ENCODE measurements around the gene DNAJC9. TPM values are rescaled to one million over a fixed set of nuclear protein-coding genes. Genes with fewer than 3 reads are reported as not detected.

The DNAJC9 gene
- total RNA-seq (2014; rRNA removed; shearing (Covaris generic)) = 83.3 and 94.2 TPM in 2 replicates
- 63.0 and 64.9 TPM in 2 replicates for total RNA-seq (2022)
- Bru-seq, nascent RNA = percentile 96 among the genes with signal in this experiment
- percentile 98 among the genes with signal in this experiment for BruChase-seq, experiment 1, labeled RNA remaining after a 6-hour chase
- BruChase-seq, experiment 2, labeled RNA remaining after a 2-hour chase = percentile 99 among the genes with signal in this experiment
- long read RNA-seq, transcript DNAJC9-201 (5 exons, 3,032 nt) = major isoform, 206 of 289 reads
- long read RNA-seq, partial matches to known transcripts = 19 of 289 reads
- long read RNA-seq, other reads (novel, unspliced or antisense) = 64 of 289 reads

DNA sequence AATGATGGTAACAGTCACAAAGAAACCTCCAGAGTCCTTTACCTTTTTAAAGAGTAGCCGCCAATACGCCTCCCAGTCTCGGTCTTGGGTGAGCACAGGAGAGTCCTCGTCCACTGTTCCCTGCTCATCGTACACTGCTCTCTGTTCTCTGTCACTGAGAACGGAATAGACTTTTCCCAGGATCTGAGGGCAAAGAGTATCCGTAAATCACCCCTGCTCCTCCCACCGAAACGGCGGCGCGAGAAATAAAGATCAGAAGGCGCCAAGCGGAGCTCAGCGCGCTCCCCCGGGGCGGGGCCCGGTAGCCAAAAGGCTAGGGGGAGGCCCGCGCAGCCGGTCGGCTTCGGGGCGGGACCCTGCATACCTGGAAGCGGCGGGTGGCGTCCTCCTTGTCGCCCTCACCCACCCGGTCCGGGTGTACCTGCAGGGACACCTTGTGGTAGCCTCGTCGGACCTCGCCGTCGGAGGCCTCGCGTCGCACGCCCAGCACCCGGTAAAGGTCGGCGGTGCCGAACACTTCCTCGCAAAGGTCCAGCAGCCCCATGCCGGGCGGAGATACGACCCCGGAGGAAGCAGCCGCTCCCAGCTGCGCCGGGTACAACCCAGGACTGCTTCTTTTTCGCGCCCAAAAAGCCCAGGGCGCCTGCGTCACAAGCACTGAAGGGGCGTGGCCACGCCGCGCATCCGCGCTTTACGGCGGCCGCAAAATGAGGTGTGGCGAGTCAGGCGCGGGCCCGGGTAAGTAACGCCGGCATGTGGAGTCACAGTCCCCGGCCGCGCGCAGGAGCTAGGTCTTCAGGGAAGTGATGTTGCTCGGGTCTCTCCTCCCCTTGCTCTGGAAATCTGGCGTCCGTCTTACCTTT lies at the start of gene DNAJC9:
Gene DNAJC9, minus strand, starts transcription at position 610 of the 863 bp plus-strand sequence. Its CDS starts 66 bp downstream, at position 544.
- no peaks in the 10 kb centered on the region for H3K9me3 ChIP-seq (ENCODE audit: low read length)
- CTCF ChIA-PET (ENCODE audit: unreplicated experiment) = no interaction called here
- H3K27ac ChIP-seq (ENCODE audit: low read depth, low read length, poor library complexity, severe bottlenecking) = peak within 1 kb of the TSS; percentile 91
- TF ChIP-seq CTCF (conservative IDR thresholded peaks at IDR 0.05; ENCODE audit: low read length) (no peak), EZH2phosphoT487 (IDR thresholded peaks at IDR 0.05; ENCODE audit: borderline replicate concordance, low read depth, low read length) (no peak)
- H3K4me1 ChIP-seq (ENCODE audit: insufficient read depth, low read length, poor library complexity, severe bottlenecking) = peaks cover 58% of the 10 kb centered on the region
- no TSS peak for BruUV-seq (replicated peaks)
- no peaks in the 10 kb centered on the region for H3K9me2 ChIP-seq (ENCODE audit: insufficient read depth, low read length)
- peak within 1 kb of the TSS; percentile 94 for H3K4me3 ChIP-seq (ENCODE audit: low read depth, low read length, poor library complexity, severe bottlenecking)
- H3K36me3 ChIP-seq (ENCODE audit: insufficient read depth, low read length) = peaks cover 87% of the 10 kb centered on the region
- peak within 1 kb of the TSS; percentile 98 for H3K4me2 ChIP-seq (ENCODE audit: low read length)
- H2AFZ ChIP-seq (ENCODE audit: low read length) = peak within 1 kb of the TSS; percentile 28; the same call in 1 of the 2 replicates
- DNase-seq (ENCODE audit: low spot score) = peak; percentile 98
- POLR2A ChIA-PET = interaction anchor here (0.6 to 2.1 kb wide), 11 partner anchors 11 to 494 kb away, joined by 3 to 10 read pairs (median 3); partner anchors contain the start of genes P4HA1 and PPP3CB
- intact Hi-C loops (cut with micrococcal nuclease; ENCODE audit: unreplicated experiment) = loop anchor here (1.0 to 5.0 kb wide), 4 partner anchors 80 to 484 kb away; partner anchors contain the start of genes ECD, FAM149B1 and P4HA1
- peaks cover 90% of the 10 kb centered on the region for H3K79me2 ChIP-seq (ENCODE audit: insufficient read depth, low read depth, low read length)
- peaks cover 29% of the 10 kb centered on the region; the same call in 1 of the 2 replicates for H4K20me1 ChIP-seq (ENCODE audit: insufficient read depth, low read length)

GRCh38 chr10:73293461-73293860 lies 46.4 kb upstream of the DNAJC9 start:
- no peak overlapping the region for H3K4me3 ChIP-seq (ENCODE audit: low read depth, low read length, poor library complexity, severe bottlenecking)
- H3K9me2 ChIP-seq (ENCODE audit: insufficient read depth, low read length) = no peaks in the 10 kb centered on the region
- BruUV-seq (replicated peaks) = no TSS peak
- no peak overlapping the region for H3K4me2 ChIP-seq (ENCODE audit: low read length)
- no peaks in the 10 kb centered on the region for H4K20me1 ChIP-seq (ENCODE audit: insufficient read depth, low read length)
- no peak overlapping the region for H2AFZ ChIP-seq (ENCODE audit: low read length)
- no peak overlapping the region for H3K27ac ChIP-seq (ENCODE audit: low read depth, low read length, poor library complexity, severe bottlenecking)
- TF ChIP-seq EZH2phosphoT487 (IDR thresholded peaks at IDR 0.05; ENCODE audit: borderline replicate concordance, low read depth, low read length) = no peak
- TF ChIP-seq CTCF (conservative IDR thresholded peaks at IDR 0.05; ENCODE audit: low read length) = no peak
- H3K9me3 ChIP-seq (ENCODE audit: low read length) = peaks cover 6% of the 10 kb centered on the region; the same call in 1 of the 2 replicates
- ChIA-PET CTCF (ENCODE audit: unreplicated experiment) (no interaction called here), POLR2A (no interaction called here)
- intact Hi-C loops (cut with micrococcal nuclease; ENCODE audit: unreplicated experiment) = no loop called here
- no peak for DNase-seq (ENCODE audit: low spot score)
- no peaks in the 10 kb centered on the region for H3K4me1 ChIP-seq (ENCODE audit: insufficient read depth, low read length, poor library complexity, severe bottlenecking)
- no peaks in the 10 kb centered on the region for H3K79me2 ChIP-seq (ENCODE audit: insufficient read depth, low read depth, low read length)
- H3K36me3 ChIP-seq (ENCODE audit: insufficient read depth, low read length) = no peaks in the 10 kb centered on the region

Measured in OCI-LY7 (cell line).